GM23338 (cell line): ENCODE measurements around the gene CIB1. TPM values are rescaled to one million over a fixed set of nuclear protein-coding genes. Genes with fewer than 3 reads are reported as not detected.

Source experiments
- ATAC-seq: fragments of 200-7000 bp; cut with Tn5 transposase; 3 replicates; pipeline ENCODE4 v1.9.1; 2020
- DNase-seq: peaks from one replicate; pipeline ENCODE4 v3.0.0-alpha.2; 2015; ENCODE audit warnings: low spot score
- H2AFZ ChIP-seq: fragments of 200-600 bp; sonication (generic); 2 replicates; pipeline ENCODE4 v1.8.0; 2016; ENCODE audit warnings: antibody characterized with exemption, mild to moderate bottlenecking, moderate library complexity
- H3F3A ChIP-seq: fragments of 200-600 bp; sonication (generic); replicated peaks from 2 replicates; pipeline ENCODE4 v1.8.0; 2017; ENCODE audit warnings: antibody characterized with exemption, mixed run types, low read depth
- H3K27ac ChIP-seq: fragments of 200-600 bp; sonication (generic); 2 replicates; pipeline ENCODE4 v1.6.1; 2016; ENCODE audit warnings: low read depth
- H3K27me3 ChIP-seq: fragments of 200-600 bp; sonication (generic); 2 replicates; pipeline ENCODE4 v1.8.0; 2016; ENCODE audit warnings: mild to moderate bottlenecking, mixed run types, moderate library complexity; ENCODE audit not compliant: insufficient read depth
- H3K36me3 ChIP-seq: fragments of 200-600 bp; sonication (generic); 2 replicates; pipeline ENCODE4 v1.8.0; 2016; ENCODE audit warnings: mild to moderate bottlenecking; ENCODE audit not compliant: insufficient read depth
- H3K4me1 ChIP-seq: fragments of 200-600 bp; sonication (generic); 2 replicates; pipeline ENCODE4 v1.8.0; 2016; ENCODE audit warnings: mild to moderate bottlenecking, moderate library complexity; ENCODE audit not compliant: insufficient read depth
- H3K4me2 ChIP-seq: fragments of 200-600 bp; sonication (generic); 2 replicates; pipeline ENCODE4 v1.7.1; 2017; ENCODE audit warnings: mixed run types
- H3K4me3 ChIP-seq: fragments of 200-600 bp; sonication (generic); 2 replicates; pipeline ENCODE4 v1.6.1; 2016; ENCODE audit warnings: mixed run types
- H3K79me2 ChIP-seq: fragments of 200-600 bp; sonication (generic); replicated peaks from 2 replicates; pipeline ENCODE4 v1.8.0; 2017; ENCODE audit warnings: mild to moderate bottlenecking; ENCODE audit not compliant: insufficient read depth
- H3K9me2 ChIP-seq: fragments of 200-600 bp; sonication (generic); 2 replicates; pipeline ENCODE4 v1.8.0; 2017; ENCODE audit not compliant: insufficient read depth
- H4K20me1 ChIP-seq: fragments of 200-600 bp; sonication (generic); replicated peaks from 2 replicates; pipeline ENCODE4 v1.8.0; 2017; ENCODE audit warnings: mild to moderate bottlenecking; ENCODE audit not compliant: insufficient read depth
- H3K27ac Mint-ChIP-seq: 2 replicates; pipeline ENCODE4 v1.8.0; 2020; ENCODE audit warnings: inconsistent platforms, mild to moderate bottlenecking, moderate library complexity, mixed read lengths
- H3K27me3 Mint-ChIP-seq: 3 replicates; pipeline ENCODE4 v1.8.0; 2022; ENCODE audit warnings: low read depth, mild to moderate bottlenecking, moderate library complexity, mixed read lengths, inconsistent platforms; ENCODE audit not compliant: insufficient read depth, poor library complexity
- H3K36me3 Mint-ChIP-seq: 3 replicates; pipeline ENCODE4 v1.8.0; 2021; ENCODE audit warnings: low read depth, mild to moderate bottlenecking, inconsistent platforms, moderate library complexity, mixed read lengths
- H3K4me1 Mint-ChIP-seq: 3 replicates; pipeline ENCODE4 v1.8.0; 2020; ENCODE audit warnings: mild to moderate bottlenecking, inconsistent platforms, mixed read lengths
- H3K4me3 Mint-ChIP-seq: 3 replicates; pipeline ENCODE4 v1.8.0; 2021; ENCODE audit warnings: moderate library complexity, mild to moderate bottlenecking, inconsistent platforms, mixed read lengths
- H3K9me3 Mint-ChIP-seq: 3 replicates; pipeline ENCODE4 v1.8.0; 2020; ENCODE audit warnings: moderate library complexity, mild to moderate bottlenecking, inconsistent platforms, mixed read lengths
- CREB1 ChIP-seq: fragments of 250-450 bp; sonication (Bioruptor Pico); IDR thresholded peaks from 2 replicates; pipeline ENCODE4 v1.5.0; 2020; ENCODE audit warnings: low read depth, mild to moderate bottlenecking, moderate library complexity
- EZH2 ChIP-seq: fragments of 200-600 bp; sonication (generic); IDR thresholded peaks from one replicate; pipeline ENCODE4 v1.8.0; 2017; ENCODE audit warnings: antibody characterized with exemption, mild to moderate bottlenecking, low read depth; ENCODE audit not compliant: unreplicated experiment
- EZH2phosphoT487 ChIP-seq: fragments of 200-600 bp; sonication (generic); IDR thresholded peaks from one replicate; pipeline ENCODE4 v1.8.1; 2018; ENCODE audit warnings: antibody characterized with exemption; ENCODE audit not compliant: unreplicated experiment
- JUNB ChIP-seq: IDR thresholded peaks from one replicate; pipeline ENCODE4 v1.6.1; 2016; ENCODE audit warnings: antibody characterized with exemption; ENCODE audit not compliant: unreplicated experiment
- NANOG ChIP-seq: IDR thresholded peaks from 2 replicates; pipeline ENCODE4 v1.6.1; 2016; ENCODE audit warnings: antibody characterized with exemption, borderline replicate concordance
- POLR2AphosphoS5 ChIP-seq: IDR thresholded peaks from 2 replicates; pipeline ENCODE4 v1.6.1; 2016; ENCODE audit warnings: antibody characterized with exemption, low read depth
- STAT1 ChIP-seq: IDR thresholded peaks from one replicate; pipeline ENCODE4 v1.6.1; 2016; ENCODE audit warnings: antibody characterized with exemption; ENCODE audit not compliant: unreplicated experiment
- ZNF114 ChIP-seq: fragments of 250-450 bp; sonication (Bioruptor Pico); IDR thresholded peaks from 2 replicates; pipeline ENCODE4 v1.5.0; 2020; ENCODE audit warnings: mild to moderate bottlenecking, moderate library complexity
- ZNF331 ChIP-seq: fragments of 250-450 bp; sonication (Bioruptor Pico); IDR thresholded peaks from 2 replicates; pipeline ENCODE4 v1.5.0; 2020; ENCODE audit warnings: low read depth, mild to moderate bottlenecking, moderate library complexity
- polyA plus RNA-seq: library from polyadenylated mRNA; unstranded; fragments of >200 nt; fragmentation: Nextera tagmentation; extraction: Ambion mirVana; gene quantifications from 2 replicates; pipeline ENCODE4 v1.2.1, GENCODE V29; 2016
- total RNA-seq: library from RNA; depleted of rRNA; stranded (reverse); fragments of >200 nt; shearing (Covaris generic); gene quantifications from 2 replicates; pipeline ENCODE4 v1.2.3, GENCODE V29; 2014
- TF ChIP-seq, protein P1 (sequence below): IDR thresholded peaks from 2 replicates; pipeline ENCODE4 v1.6.1; 2016; ENCODE audit warnings: antibody characterized with exemption
- TF ChIP-seq, protein P2 (sequence below): fragments of 250-450 bp; sonication (Bioruptor Pico); IDR thresholded peaks from 2 replicates; pipeline ENCODE4 v1.5.0; 2020; ENCODE audit warnings: mild to moderate bottlenecking, moderate library complexity
- TF ChIP-seq, protein P3 (sequence below), 2 experiments: fragments of 200-600 bp in 1 of 2; sonication (generic) in 1 of 2; conservative IDR thresholded peaks; 2 replicates each; pipeline versions ENCODE4 v1.5.1 to v1.6.1; 2016 to 2017; ENCODE audit warnings: antibody characterized with exemption in 2 of 2, low read depth in 2 of 2, mild to moderate bottlenecking in 2 of 2, moderate library complexity in 1 of 2
- TF ChIP-seq, protein P4 (sequence below): IDR thresholded peaks from one replicate; pipeline ENCODE4 v1.6.1; 2018; ENCODE audit warnings: antibody characterized with exemption; ENCODE audit not compliant: unreplicated experiment

CIB1 gene
- total and polyA plus RNA-seq, 2 experiments from 2014 or later, result 9.8 to 35.9 TPM

DNA sequence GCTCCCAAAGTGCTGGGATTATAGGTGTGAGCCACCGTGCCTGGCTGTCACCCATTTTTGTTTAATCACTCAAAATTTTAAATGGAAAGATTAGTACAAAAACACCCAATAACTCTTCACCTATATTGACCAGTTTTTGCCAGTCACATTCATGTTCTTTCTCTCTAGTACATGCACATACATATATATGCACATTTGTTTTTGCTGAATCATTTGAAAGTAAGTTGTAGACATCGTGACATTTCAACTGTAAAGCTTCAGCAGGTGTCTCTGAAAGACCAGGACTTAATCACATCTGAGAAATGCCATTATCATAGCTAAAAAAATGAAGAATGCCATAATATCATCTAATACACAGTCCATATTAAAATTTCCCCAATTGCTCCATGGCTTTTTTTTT is 39.1 kb downstream of the CIB1 start:
- H3K4me1 ChIP-seq, result no peaks in the 10 kb centered on the region
- ATAC-seq (no peak), DNase-seq (no peak)
- no peaks in the 10 kb centered on the region for H3F3A ChIP-seq
- H3K4me3 ChIP-seq, result no peak overlapping the region
- H3K36me3 ChIP-seq, result no peaks in the 10 kb centered on the region
- no peaks in the 10 kb centered on the region; the same call in 2 of the 3 replicates for H3K36me3 Mint-ChIP-seq
- TF ChIP-seq ZNF114 (CRISPR knock-in tag) (no peak), STAT1 (no peak), JUNB (no peak), CREB1 (no peak), ZNF331 (CRISPR knock-in tag) (no peak), NANOG (no peak), POLR2AphosphoS5 (no peak), EZH2 (no peak), EZH2phosphoT487 (no peak)
- TF ChIP-seq, protein P1, sequence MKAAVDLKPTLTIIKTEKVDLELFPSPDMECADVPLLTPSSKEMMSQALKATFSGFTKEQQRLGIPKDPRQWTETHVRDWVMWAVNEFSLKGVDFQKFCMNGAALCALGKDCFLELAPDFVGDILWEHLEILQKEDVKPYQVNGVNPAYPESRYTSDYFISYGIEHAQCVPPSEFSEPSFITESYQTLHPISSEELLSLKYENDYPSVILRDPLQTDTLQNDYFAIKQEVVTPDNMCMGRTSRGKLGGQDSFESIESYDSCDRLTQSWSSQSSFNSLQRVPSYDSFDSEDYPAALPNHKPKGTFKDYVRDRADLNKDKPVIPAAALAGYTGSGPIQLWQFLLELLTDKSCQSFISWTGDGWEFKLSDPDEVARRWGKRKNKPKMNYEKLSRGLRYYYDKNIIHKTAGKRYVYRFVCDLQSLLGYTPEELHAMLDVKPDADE, result no peak
- TF ChIP-seq, protein P2, sequence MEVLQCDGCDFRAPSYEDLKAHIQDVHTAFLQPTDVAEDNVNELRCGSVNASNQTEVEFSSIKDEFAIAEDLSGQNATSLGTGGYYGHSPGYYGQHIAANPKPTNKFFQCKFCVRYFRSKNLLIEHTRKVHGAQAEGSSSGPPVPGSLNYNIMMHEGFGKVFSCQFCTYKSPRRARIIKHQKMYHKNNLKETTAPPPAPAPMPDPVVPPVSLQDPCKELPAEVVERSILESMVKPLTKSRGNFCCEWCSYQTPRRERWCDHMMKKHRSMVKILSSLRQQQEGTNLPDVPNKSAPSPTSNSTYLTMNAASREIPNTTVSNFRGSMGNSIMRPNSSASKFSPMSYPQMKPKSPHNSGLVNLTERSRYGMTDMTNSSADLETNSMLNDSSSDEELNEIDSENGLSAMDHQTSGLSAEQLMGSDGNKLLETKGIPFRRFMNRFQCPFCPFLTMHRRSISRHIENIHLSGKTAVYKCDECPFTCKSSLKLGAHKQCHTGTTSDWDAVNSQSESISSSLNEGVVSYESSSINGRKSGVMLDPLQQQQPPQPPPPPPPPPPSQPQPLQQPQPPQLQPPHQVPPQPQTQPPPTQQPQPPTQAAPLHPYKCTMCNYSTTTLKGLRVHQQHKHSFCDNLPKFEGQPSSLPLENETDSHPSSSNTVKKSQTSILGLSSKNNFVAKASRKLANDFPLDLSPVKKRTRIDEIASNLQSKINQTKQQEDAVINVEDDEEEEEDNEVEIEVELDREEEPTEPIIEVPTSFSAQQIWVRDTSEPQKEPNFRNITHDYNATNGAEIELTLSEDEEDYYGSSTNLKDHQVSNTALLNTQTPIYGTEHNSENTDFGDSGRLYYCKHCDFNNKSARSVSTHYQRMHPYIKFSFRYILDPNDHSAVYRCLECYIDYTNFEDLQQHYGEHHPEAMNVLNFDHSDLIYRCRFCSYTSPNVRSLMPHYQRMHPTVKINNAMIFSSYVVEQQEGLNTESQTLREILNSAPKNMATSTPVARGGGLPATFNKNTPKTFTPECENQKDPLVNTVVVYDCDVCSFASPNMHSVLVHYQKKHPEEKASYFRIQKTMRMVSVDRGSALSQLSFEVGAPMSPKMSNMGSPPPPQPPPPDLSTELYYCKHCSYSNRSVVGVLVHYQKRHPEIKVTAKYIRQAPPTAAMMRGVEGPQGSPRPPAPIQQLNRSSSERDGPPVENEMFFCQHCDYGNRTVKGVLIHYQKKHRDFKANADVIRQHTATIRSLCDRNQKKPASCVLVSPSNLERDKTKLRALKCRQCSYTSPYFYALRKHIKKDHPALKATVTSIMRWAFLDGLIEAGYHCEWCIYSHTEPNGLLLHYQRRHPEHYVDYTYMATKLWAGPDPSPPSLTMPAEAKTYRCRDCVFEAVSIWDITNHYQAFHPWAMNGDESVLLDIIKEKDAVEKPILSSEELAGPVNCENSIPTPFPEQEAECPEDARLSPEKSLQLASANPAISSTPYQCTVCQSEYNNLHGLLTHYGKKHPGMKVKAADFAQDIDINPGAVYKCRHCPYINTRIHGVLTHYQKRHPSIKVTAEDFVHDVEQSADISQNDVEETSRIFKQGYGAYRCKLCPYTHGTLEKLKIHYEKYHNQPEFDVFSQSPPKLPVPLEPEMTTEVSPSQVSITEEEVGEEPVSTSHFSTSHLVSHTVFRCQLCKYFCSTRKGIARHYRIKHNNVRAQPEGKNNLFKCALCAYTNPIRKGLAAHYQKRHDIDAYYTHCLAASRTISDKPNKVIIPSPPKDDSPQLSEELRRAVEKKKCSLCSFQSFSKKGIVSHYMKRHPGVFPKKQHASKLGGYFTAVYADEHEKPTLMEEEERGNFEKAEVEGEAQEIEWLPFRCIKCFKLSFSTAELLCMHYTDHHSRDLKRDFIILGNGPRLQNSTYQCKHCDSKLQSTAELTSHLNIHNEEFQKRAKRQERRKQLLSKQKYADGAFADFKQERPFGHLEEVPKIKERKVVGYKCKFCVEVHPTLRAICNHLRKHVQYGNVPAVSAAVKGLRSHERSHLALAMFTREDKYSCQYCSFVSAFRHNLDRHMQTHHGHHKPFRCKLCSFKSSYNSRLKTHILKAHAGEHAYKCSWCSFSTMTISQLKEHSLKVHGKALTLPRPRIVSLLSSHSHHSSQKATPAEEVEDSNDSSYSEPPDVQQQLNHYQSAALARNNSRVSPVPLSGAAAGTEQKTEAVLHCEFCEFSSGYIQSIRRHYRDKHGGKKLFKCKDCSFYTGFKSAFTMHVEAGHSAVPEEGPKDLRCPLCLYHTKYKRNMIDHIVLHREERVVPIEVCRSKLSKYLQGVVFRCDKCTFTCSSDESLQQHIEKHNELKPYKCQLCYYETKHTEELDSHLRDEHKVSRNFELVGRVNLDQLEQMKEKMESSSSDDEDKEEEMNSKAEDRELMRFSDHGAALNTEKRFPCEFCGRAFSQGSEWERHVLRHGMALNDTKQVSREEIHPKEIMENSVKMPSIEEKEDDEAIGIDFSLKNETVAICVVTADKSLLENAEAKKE (CRISPR knock-in tag), result no peak
- TF ChIP-seq, protein P3, sequence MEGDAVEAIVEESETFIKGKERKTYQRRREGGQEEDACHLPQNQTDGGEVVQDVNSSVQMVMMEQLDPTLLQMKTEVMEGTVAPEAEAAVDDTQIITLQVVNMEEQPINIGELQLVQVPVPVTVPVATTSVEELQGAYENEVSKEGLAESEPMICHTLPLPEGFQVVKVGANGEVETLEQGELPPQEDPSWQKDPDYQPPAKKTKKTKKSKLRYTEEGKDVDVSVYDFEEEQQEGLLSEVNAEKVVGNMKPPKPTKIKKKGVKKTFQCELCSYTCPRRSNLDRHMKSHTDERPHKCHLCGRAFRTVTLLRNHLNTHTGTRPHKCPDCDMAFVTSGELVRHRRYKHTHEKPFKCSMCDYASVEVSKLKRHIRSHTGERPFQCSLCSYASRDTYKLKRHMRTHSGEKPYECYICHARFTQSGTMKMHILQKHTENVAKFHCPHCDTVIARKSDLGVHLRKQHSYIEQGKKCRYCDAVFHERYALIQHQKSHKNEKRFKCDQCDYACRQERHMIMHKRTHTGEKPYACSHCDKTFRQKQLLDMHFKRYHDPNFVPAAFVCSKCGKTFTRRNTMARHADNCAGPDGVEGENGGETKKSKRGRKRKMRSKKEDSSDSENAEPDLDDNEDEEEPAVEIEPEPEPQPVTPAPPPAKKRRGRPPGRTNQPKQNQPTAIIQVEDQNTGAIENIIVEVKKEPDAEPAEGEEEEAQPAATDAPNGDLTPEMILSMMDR (conservative IDR thresholded peaks at IDR 0.05; ENCODE audit: low read depth in 2 of 2), result no peak
- TF ChIP-seq, protein P4, sequence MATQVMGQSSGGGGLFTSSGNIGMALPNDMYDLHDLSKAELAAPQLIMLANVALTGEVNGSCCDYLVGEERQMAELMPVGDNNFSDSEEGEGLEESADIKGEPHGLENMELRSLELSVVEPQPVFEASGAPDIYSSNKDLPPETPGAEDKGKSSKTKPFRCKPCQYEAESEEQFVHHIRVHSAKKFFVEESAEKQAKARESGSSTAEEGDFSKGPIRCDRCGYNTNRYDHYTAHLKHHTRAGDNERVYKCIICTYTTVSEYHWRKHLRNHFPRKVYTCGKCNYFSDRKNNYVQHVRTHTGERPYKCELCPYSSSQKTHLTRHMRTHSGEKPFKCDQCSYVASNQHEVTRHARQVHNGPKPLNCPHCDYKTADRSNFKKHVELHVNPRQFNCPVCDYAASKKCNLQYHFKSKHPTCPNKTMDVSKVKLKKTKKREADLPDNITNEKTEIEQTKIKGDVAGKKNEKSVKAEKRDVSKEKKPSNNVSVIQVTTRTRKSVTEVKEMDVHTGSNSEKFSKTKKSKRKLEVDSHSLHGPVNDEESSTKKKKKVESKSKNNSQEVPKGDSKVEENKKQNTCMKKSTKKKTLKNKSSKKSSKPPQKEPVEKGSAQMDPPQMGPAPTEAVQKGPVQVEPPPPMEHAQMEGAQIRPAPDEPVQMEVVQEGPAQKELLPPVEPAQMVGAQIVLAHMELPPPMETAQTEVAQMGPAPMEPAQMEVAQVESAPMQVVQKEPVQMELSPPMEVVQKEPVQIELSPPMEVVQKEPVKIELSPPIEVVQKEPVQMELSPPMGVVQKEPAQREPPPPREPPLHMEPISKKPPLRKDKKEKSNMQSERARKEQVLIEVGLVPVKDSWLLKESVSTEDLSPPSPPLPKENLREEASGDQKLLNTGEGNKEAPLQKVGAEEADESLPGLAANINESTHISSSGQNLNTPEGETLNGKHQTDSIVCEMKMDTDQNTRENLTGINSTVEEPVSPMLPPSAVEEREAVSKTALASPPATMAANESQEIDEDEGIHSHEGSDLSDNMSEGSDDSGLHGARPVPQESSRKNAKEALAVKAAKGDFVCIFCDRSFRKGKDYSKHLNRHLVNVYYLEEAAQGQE, result no peak
- no peak overlapping the region for H2AFZ ChIP-seq
- H3K27me3 Mint-ChIP-seq, result peaks cover 10% of the 10 kb centered on the region
- H3K27ac Mint-ChIP-seq, result no peak overlapping the region
- H4K20me1 ChIP-seq, result no peaks in the 10 kb centered on the region
- H3K9me2 ChIP-seq, result no peaks in the 10 kb centered on the region
- no peaks in the 10 kb centered on the region for H3K9me3 Mint-ChIP-seq
- peaks cover 12% of the 10 kb centered on the region for H3K4me1 Mint-ChIP-seq
- no peak overlapping the region for H3K4me3 Mint-ChIP-seq
- H3K79me2 ChIP-seq, result no peaks in the 10 kb centered on the region
- no peak overlapping the region for H3K4me2 ChIP-seq
- no peak overlapping the region for H3K27ac ChIP-seq
- no peaks in the 10 kb centered on the region for H3K27me3 ChIP-seq
